ENCODE data around the gene CNTNAP2.

- TF ChIP-seq POLR2A (conservative IDR thresholded peaks at IDR 0.05) (no peak), SMARCA5 (IDR thresholded peaks at IDR 0.05) (no peak), SP1 (CRISPR knock-in tag; IDR thresholded peaks at IDR 0.05) (no peak), SMARCA4 (IDR thresholded peaks at IDR 0.05) (no peak), IRF1 (CRISPR knock-in tag; IDR thresholded peaks at IDR 0.05; ENCODE audit: borderline replicate concordance) (no peak), CTCF (IDR thresholded peaks at IDR 0.05 in 2 of 3, conservative IDR thresholded peaks at IDR 0.05 in 1 of 3; ENCODE audit: insufficient read depth in 2 of 3, low read depth in 1 of 3, low read length in 3 of 3) (no peak), ZNF174 (CRISPR knock-in tag; IDR thresholded peaks at IDR 0.05) (no peak), MYBL2 (IDR thresholded peaks at IDR 0.05; ENCODE audit: low read depth) (no peak), MYBL2 (CRISPR knock-in tag; IDR thresholded peaks at IDR 0.05; ENCODE audit: borderline replicate concordance) (no peak), ZNF184 (CRISPR knock-in tag; IDR thresholded peaks at IDR 0.05) (no peak)
Measured at GRCh38 chr7:147765301-147765700, 1648.7 kb downstream of the CNTNAP2 start.
